Stimulated activated CD4-positive, alpha-beta T cell treated with anti-CD3 and anti-CD28 coated beads, Interleukin-12 subunit alpha, Interleukin-12 subunit beta, amount 100 ng/mL, for 4 hours (primary cell): ENCODE data around the gene TECTA.
"Not testable (repeated sequence)": the region's sequence is repeated elsewhere in the genome, so short reads cannot be mapped to it uniquely, and the experiment has no call there.

ENCODE experiments used
- DNase-seq: peaks from one replicate; pipeline ENCODE4 v3.0.0-alpha.2; 2020

Gene TECTA

GRCh38 chr11:121091492-121092152 lies 9.4 kb upstream of the TECTA start:
- no peak for DNase-seq

DNA sequence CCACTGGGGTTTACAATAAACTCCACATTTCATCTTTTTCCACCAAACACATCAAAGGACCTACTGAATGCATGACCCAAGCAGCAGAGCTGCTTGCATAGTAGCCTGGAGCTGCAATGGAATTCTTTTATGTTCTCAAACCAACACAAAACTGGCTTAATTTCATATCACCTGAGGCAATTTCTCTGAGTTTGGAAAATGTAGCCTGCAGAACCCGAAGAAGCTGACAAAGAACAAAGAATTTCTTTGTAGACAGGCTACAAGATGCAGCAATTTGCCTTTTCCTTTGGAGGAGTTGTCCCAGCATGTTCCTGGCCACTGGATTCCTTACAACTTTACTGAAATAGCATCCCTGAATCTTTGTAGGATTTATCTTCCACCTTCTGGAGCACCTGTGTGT lies 5.5 kb upstream of the TECTA start:
- DNase-seq: no peak

- DNase-seq: no peak
These were observed 1.7 kb upstream of the TECTA start for GRCh38 chr11:121099364-121099763.

GRCh38 chr11:121099885-121100284 lies 1.2 kb upstream of the TECTA start:
- DNase-seq: no peak

- DNase-seq: no peak
These were observed 3.3 kb downstream of the TECTA start for GRCh38 chr11:121104312-121104762.

GRCh38 chr11:121105063-121105480 lies 4.0 kb downstream of the TECTA start:
- DNase-seq: no peak

DNA sequence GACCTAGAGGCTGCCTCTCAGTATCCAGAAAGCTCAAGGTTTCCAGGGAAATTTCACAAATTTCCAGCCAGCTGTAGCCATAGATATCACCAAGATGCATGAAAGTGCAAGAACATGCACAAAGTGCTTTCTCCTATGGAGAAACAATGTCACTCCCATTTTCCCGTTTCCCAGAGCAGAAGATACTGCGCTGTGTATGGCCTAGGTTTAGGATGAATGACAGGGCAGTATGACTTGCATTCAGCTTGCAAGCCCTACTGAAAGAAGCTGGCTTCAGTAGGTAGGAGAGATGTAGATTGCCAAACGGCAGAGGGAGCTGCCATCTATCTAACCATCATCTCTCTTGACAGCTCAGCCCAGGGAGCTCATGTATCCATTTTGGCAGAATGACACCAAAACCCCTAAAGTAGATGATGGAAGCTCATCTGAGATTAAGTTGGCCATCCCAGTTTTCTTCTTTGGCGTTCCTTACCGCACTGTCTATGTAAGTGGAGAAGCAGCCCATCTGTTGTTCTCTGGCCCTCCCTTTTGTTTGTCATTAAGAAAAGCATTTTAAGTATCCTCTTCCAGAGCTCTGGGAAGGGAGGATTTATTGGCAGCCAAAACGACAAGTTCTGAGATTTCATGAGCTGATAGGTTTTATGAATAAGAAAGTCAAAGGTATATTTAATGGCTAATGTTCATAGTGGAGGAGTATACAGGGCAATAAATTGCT lies 4.6 kb downstream of the TECTA start:
- no peak for DNase-seq

DNA sequence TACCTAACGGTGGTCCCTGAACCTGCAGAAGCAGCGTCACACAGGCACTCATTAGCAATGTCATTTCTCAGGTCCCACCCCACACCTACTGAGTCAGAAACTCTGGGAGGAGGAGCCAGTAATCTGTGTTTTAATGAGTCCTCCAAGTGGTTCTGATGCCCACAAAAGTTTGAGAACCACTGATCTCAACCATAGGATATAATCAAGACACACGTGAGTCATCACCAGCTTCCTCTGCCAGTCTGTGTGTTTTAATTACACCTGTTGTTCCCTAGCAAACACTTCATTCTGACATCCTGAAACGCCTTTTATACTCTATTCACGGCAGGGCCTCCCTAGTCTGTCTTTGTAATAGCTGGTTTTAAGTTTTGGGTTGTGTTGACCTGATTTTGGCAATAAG lies 5.8 kb downstream of the TECTA start:
- DNase-seq: no peak

- DNase-seq: no peak
These were observed 7.4 kb downstream of the TECTA start for GRCh38 chr11:121108413-121108812.

DNA sequence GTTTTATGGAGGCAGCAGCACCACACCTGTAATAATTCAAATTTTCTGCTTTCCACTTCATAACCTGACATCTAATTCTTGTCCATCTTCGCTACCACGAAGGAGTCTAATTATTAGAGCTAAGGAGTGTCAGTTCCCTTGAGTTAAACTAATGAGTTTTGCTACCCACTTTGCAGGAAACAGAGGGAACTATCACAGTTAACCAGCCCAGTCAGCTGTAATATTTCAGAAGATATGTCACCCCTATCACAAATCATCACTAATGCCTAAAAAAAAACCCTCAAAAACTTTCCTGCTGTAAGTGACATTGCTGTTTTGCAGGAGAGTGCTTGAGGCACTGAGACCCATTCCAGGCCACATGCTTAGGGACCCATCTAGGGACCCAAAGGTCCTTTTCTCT lies 8.4 kb downstream of the TECTA start:
- no peak for DNase-seq

GRCh38 chr11:121109916-121110586 lies 9.0 kb downstream of the TECTA start:
- DNase-seq: no peak

GRCh38 chr11:121110871-121111724 lies 10.1 kb downstream of the TECTA start:
- no peak for DNase-seq

DNA sequence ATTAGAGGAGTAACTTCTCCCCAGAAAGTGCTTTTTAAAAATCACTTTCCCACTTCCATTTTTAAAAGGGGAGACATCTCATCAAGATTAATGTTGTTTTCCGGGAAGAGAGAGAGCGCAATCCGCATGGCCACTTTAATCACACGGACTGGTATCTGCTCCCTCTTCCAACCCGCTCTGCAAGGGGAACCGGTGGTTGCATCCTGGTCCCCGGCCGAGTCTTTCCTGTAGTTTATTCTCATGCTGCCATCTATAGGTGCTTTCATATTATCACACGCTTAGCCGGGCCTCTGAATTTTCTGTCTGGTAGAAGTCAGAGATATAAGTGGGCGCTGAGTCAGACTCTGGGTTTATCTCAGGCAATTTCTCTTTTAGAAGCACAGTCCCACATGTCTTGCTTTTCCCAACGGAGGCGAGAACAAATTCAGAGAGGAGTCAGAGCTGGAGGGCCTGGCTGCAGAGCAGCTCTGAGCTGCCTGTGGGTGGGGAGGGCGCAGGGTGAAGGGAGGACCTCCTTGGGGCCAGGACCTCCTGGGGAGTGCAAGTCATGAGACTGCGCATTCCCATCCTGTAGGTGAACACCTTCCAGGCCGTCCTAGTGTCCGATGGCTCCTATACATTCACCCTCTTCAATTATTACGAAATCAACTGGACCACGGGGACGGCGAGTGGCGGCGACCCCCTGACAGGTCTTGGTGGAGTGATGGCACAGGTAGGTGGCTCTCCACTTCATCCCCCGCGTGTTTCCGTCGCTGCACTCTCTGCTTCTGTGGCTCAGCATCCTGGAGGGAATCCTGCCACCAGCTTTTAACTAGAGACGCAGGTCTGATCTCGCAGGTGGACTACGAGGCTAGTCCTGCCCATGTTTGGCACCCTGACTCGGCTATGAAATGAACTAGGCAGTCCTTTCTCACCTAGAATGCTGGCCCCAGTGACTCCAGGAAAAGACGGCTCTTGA lies 11.7 kb downstream of the TECTA start:
- no peak for DNase-seq

GRCh38 chr11:121113611-121114010 lies 12.6 kb downstream of the TECTA start:
- no peak for DNase-seq

- not testable (repeated sequence) for DNase-seq
These were observed 14.0 kb downstream of the TECTA start for GRCh38 chr11:121115024-121115423.

GRCh38 chr11:121117788-121118187 lies 16.7 kb downstream of the TECTA start:
- DNase-seq: no peak

GRCh38 chr11:121119440-121119839 lies 18.4 kb downstream of the TECTA start:
- DNase-seq: no peak

DNA sequence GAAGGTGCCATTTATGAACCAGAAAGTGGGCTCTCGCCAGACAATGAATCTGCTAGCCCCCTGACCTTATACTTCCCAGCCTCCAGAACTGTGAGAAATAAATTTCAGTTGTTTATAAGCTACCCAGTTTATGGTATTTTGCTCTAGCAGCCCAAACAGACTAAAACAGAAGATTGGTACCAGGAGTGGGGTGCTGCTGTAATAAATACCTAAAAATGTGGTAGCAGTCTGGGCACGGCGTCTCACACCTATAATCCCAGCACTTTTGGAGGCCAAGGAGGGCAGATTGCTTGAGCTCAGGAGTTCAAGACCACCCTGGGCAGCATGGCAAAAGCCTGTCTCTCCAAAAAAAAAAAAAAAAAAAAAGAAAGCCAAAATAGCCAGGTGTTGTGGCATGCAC lies 21.3 kb downstream of the TECTA start:
- no peak for DNase-seq

DNA sequence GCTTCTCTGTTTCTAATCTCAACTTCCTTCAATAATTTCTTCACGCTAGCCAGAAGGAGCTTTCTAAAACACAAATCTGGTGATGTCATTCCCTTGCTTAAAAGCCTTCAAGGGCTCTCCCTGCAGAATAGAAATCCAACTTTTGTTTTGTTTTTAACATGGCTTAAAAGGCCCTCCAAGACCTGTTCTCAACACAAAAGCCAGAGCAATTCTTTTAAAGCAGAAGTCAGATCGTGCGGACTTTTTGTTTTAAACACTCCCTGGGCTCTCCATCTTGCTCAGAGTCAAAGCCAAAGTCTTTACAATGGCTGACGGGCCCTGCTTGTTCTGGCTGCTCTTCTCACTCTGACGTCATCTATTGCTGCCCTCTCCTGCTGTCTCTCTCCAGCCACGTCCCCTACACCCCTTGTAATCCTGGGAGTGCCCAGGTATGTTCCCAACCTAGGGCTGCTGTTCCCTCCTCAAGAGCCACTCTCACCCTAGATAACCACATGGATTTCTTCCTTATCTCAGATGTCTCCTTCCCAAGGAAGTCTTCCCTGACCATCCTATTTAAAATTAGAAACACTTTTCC lies 22.5 kb downstream of the TECTA start:
- DNase-seq: no peak

DNA sequence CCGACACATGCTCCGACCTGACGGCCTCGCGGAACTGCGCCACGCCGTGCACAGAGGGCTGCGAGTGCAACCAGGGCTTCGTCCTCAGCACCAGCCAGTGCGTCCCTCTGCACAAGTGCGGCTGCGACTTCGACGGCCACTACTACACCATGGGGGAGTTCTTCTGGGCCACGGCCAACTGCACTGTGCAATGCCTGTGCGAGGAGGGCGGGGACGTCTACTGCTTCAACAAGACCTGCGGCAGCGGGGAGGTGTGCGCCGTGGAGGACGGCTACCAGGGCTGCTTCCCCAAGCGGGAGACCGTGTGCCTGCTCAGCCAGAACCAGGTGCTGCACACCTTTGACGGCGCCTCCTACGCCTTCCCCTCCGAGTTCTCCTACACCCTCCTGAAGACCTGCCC lies 26.8 kb downstream of the TECTA start:
- no peak for DNase-seq
